Neural cell (in vitro differentiated cells): Measurements from ENCODE around the gene C7orf57.

Experiments used
- CTCF ChIP-seq: fragments of 450-650 bp; IDR thresholded peaks from 2 replicates; pipeline ENCODE4 v1.5.1; 2014; ENCODE audit warnings: antibody characterized with exemption, mild to moderate bottlenecking, moderate library complexity; ENCODE audit not compliant: poor library complexity, severe bottlenecking
- EZH2 ChIP-seq: fragments of 200-600, 300-800 bp; shearing (Covaris generic), sonication (generic); IDR thresholded peaks from 2 replicates; pipeline ENCODE4 v1.6.1; 2014; ENCODE audit warnings: antibody characterized with exemption, low read length, borderline replicate concordance, mild to moderate bottlenecking; ENCODE audit not compliant: insufficient read depth, poor library complexity, severe bottlenecking
- MXI1 ChIP-seq: fragments of 450-650 bp; conservative IDR thresholded peaks from 2 replicates; pipeline ENCODE4 v1.6.1; 2014; ENCODE audit warnings: antibody characterized with exemption, mild to moderate bottlenecking; ENCODE audit not compliant: poor library complexity, severe bottlenecking
- POLR2AphosphoS5 ChIP-seq: IDR thresholded peaks from 2 replicates; pipeline ENCODE4 v1.6.1; 2012
- SMC3 ChIP-seq: fragments of 450-650 bp; conservative IDR thresholded peaks from 2 replicates; pipeline ENCODE4 v1.6.1; 2014; ENCODE audit warnings: antibody characterized with exemption, mild to moderate bottlenecking, moderate library complexity; ENCODE audit not compliant: poor library complexity

- TF ChIP-seq CTCF (no peak), MXI1 (no peak), SMC3 (no peak), POLR2AphosphoS5 (no peak), EZH2 (no peak)
Observed at GRCh38 chr7:47990592-47990991, 44.8 kb upstream of the C7orf57 start.
